Measurements from ENCODE around the gene PI4K2A.

Gene PI4K2A

GRCh38 chr10:97721871-97722780, 81.7 kb downstream of the PI4K2A start:
- in situ Hi-C loops (cut with HindIII; ENCODE audit: low sequenced_read_pairs): no loop called here

- in situ Hi-C loops (cut with HindIII; ENCODE audit: low sequenced_read_pairs): no loop called here
These were observed 82.5 kb downstream of the PI4K2A start for GRCh38 chr10:97723001-97723400.

- in situ Hi-C loops (cut with HindIII; ENCODE audit: low sequenced_read_pairs): no loop called here
These were observed 84.0 kb downstream of the PI4K2A start for GRCh38 chr10:97724341-97724941.

Measured in DLD1 (cell line).